GM12865 (cell line): Measurements from ENCODE around the gene DLG5.

Source experiments
- DNase-seq: peaks from one replicate; pipeline ENCODE4 v3.0.0; 2010; ENCODE audit warnings: low read depth
- H3K4me3 ChIP-seq: 2 replicates; pipeline ENCODE4 v1.5.1; 2011; ENCODE audit warnings: mild to moderate bottlenecking, low read depth, low read length, control low read depth
- TF ChIP-seq, protein P1 (sequence below): IDR thresholded peaks from 2 replicates; pipeline ENCODE4 v1.5.1; 2011; ENCODE audit warnings: low read length, control low read depth, low read depth, inconsistent platforms; ENCODE audit not compliant: insufficient read depth; ENCODE audit errors: missing control alignments

Gene DLG5

DNA sequence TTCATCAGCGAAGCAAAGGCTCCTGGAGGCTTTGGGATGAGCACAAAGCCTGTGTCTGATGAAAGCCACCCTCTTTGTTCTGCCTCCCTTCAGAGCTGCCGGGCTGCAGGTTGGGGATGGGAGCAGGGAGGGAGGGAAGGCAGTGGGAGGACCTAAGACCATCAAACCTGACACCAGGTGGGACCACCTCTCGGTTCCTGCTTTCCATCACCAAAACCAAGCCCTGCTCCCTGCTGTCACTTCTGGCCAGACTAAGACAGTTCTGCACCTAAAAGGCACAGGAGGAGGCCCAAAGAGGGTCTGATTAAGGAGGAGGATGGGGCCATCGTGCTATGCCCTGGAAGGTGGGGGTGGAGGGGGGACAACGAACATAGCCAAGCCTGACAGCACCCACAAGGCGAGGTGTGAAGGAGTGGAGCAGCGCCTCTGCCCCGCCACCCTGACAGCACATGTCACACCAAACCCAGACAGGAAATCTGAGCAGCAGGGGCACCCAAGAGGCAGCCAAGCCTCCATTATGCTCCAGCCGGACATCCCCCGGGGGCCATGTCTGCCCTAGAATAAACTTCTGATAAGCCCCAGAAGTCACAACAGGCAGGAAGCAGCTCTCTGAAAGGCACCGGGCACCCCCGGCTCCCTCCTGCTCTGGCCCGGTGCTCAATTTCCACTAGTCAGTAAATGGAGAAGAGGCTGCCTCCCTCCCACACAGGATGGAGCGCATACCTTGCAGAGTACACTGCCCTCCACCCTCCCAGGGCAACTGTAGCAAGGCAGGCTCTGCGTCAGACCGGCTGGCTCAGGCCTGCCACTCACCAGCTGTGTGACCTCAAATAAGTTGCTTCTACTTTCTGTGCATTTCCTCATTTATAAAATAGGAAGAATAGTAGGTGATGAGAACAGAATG, 48.9 kb downstream of the DLG5 start:
- TF ChIP-seq, protein P1, sequence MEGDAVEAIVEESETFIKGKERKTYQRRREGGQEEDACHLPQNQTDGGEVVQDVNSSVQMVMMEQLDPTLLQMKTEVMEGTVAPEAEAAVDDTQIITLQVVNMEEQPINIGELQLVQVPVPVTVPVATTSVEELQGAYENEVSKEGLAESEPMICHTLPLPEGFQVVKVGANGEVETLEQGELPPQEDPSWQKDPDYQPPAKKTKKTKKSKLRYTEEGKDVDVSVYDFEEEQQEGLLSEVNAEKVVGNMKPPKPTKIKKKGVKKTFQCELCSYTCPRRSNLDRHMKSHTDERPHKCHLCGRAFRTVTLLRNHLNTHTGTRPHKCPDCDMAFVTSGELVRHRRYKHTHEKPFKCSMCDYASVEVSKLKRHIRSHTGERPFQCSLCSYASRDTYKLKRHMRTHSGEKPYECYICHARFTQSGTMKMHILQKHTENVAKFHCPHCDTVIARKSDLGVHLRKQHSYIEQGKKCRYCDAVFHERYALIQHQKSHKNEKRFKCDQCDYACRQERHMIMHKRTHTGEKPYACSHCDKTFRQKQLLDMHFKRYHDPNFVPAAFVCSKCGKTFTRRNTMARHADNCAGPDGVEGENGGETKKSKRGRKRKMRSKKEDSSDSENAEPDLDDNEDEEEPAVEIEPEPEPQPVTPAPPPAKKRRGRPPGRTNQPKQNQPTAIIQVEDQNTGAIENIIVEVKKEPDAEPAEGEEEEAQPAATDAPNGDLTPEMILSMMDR: no peak
- no peak overlapping the region for H3K4me3 ChIP-seq
- peak; percentile 61 for DNase-seq

DNA sequence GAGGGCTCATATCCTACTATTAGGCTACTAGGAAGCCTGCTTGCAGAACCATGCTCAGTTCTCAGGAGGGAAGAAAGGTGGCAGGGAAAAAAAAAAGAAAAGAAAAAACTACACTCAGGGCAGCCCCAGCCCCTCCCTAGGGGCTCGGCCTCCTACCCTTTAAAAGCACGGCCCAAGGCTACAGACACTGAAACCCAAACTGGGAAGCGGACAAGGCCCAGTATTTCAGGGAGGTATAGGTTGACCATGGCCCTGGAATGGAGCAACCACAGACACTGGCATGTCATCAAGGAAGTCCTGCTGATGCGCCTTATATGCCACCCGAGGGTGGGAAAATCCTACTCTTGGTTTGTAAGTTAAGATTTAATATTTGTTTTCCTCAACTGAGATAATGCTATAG, 50.8 kb downstream of the DLG5 start:
- no peak for DNase-seq
- TF ChIP-seq, protein P1: no peak
- H3K4me3 ChIP-seq: no peak overlapping the region

DNA sequence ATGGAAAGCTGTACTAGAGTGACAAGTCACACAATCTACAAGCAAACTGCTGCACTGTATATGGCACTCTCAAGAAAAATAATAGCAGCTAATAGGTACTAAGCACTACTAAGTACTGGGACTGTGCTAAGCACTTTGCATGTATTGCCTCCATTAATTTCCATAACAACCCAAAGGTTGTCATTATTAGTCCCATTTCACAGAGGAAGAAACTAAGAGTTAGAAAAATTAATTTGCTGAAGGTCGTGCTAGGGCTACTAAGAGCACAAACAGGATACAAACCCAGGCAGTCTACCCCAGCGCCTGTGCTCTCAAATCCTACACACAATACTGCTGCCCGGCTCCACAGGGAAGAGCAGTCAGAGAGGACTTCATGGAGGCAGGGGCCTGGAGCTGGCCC, 51.7 kb downstream of the DLG5 start:
- H3K4me3 ChIP-seq: no peak overlapping the region
- no peak for DNase-seq
- TF ChIP-seq, protein P1: no peak

DNA sequence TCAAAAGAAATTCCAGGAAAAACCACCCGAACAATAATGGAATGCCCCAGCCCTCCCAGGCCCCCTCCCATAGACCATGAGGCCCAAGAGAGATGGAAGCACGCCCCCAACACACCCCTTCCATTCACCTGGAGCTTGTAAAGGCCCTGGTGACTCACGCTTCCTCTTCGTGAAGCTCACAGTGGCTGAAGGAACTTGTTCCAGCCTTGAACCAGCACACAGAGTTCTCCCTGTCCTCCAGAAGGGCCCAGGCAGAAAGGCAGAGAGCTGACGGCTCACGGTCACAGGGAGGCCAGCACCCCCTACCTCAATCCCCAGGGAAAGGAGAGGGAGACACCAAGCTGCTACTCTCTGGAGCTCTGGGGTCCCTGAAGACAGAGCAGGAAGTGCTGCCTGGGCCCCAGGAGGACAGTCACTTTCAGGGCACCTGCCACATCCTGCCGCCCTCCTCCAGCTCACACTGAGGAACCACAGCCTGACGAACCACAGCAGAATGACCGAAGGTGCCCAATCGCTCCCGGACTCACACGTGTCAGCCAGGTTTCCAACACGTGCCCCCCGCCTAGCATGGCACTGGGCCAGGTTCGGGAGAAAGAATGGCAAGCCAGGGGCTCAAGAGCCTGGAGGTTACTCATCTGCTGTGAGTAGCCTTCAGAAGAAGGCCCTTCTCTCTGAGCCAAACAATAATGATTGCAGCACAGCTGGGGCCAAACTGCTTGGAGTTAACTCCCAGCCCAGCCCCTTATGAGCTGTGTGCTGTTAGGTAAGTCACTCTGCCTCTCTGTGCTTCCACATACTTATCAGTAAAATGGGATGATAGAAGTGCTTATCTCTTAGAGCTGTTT, 52.8 kb downstream of the DLG5 start:
- TF ChIP-seq, protein P1: no peak
- DNase-seq: peak; percentile 90
- no peak overlapping the region for H3K4me3 ChIP-seq

DNA sequence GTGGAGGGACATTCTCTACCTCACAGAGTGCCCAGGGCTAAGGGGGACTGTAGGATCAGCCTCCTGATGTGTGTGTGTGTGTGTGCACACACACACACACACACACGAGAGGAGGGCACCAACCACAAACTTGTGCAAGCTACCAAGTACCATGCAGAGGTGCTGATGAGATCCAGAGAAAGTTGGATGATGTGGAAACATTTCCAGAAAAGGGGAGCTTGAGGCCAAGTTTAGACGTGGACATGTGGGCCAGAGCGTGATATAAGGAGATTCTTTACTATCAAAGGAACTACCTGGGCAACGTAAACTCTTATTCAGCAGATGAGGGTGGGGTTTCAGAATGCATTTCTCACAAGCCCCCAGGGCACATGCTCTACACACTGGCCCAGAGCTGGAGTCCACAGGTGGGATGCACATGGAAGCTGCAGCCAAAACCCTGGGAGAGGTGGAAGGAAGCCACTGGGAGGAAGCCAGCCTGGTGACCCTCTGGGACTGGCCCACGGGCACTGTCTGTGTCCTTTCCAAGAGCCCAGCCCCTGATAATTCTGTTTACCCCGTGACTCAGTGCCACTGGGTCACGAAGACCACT, 53.5 kb downstream of the DLG5 start:
- no peak for DNase-seq
- no peak overlapping the region for H3K4me3 ChIP-seq
- TF ChIP-seq, protein P1: no peak

DNA sequence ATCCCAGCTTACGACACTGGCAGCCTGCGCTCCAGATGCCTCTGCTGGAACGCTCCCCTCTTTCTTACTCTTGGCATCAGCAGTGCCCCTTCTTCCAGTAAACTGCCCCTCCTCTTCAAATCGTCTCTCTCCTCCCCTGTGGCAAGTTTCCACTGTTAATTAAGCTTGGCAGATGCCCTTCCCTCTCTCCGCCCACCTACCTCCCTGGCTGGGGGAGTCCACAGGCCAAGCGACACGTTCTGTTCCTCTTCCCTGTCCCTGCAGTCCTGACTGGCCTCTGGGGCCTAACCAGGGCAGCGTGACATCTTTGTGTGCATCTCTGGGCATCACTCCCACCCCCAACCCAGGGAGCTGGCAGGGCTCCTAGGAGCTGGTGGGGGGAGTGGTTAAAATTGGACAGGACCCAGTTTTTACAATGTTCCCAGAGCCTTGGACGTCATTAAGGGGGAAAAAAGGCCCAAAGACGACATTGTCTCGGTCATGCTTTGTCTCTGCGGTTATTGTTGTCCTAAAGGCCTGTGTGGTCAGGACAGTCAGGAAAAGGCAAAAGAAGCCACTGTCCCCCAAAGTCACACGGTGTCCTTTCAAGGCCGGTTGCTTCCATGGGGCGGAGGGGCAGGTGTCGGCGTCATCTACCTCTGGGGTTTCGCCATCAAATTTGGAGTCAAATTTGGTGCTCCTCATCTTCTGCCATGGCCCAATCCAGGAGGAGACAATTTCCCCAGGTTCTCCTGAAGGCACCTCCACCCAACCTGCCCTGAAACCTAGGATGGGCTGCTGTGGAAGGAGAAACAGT, 54.2 kb downstream of the DLG5 start:
- TF ChIP-seq, protein P1: no peak
- no peak overlapping the region for H3K4me3 ChIP-seq
- DNase-seq: no peak
